ENCODE results near the gene SSRP1. TPM values are rescaled to one million over a fixed set of nuclear protein-coding genes. Genes with fewer than 3 reads are reported as not detected.
A peak's percentile ranks its signal among the peaks of the same experiment; 100 is the strongest.

The SSRP1 gene
- total RNA-seq, 1 donor from 2014 or later, result 54.0 TPM

- no peak for DNase-seq (ENCODE audit: low spot score)
Observed at GRCh38 chr11:57318178-57318577, 17.5 kb downstream of the SSRP1 start.

- no peak for DNase-seq (ENCODE audit: low spot score)
Observed at GRCh38 chr11:57316017-57316416, 19.7 kb downstream of the SSRP1 start.

- no peak for DNase-seq (ENCODE audit: low spot score)
Observed at GRCh38 chr11:57315491-57315890, 20.2 kb downstream of the SSRP1 start.

- no peak for DNase-seq (ENCODE audit: low spot score)
Observed at GRCh38 chr11:57314221-57314973, 21.3 kb downstream of the SSRP1 start.

GRCh38 chr11:57313788-57314135 lies 21.9 kb downstream of the SSRP1 start:
- DNase-seq (ENCODE audit: low spot score), result no peak

- DNase-seq (ENCODE audit: low spot score), result no peak
Observed at GRCh38 chr11:57313071-57313787, 22.5 kb downstream of the SSRP1 start.

GRCh38 chr11:57312511-57313021 lies 23.1 kb downstream of the SSRP1 start:
- no peak for DNase-seq (ENCODE audit: low spot score)

- peak; percentile 96 for DNase-seq (ENCODE audit: low spot score)
Observed at GRCh38 chr11:57311109-57311936, 24.4 kb downstream of the SSRP1 start.

- no peak for DNase-seq (ENCODE audit: low spot score)
Observed at GRCh38 chr11:57310630-57311086, 25.0 kb downstream of the SSRP1 start.

- DNase-seq (ENCODE audit: low spot score), result no peak
Observed at GRCh38 chr11:57310091-57310490, 25.6 kb downstream of the SSRP1 start.

- no peak for DNase-seq (ENCODE audit: low spot score)
Observed at GRCh38 chr11:57309106-57310059, 26.3 kb downstream of the SSRP1 start.

GRCh38 chr11:57308426-57309060 lies 27.1 kb downstream of the SSRP1 start:
- DNase-seq (ENCODE audit: low spot score), result no peak

- no peak for DNase-seq (ENCODE audit: low spot score)
Observed at GRCh38 chr11:57307666-57308270, 27.9 kb downstream of the SSRP1 start.

- DNase-seq (ENCODE audit: low spot score), result no peak
Observed at GRCh38 chr11:57306940-57307565, 28.6 kb downstream of the SSRP1 start.

- DNase-seq (ENCODE audit: low spot score), result no peak
Observed at GRCh38 chr11:57306161-57306876, 29.4 kb downstream of the SSRP1 start.

GRCh38 chr11:57305523-57305922 lies 30.2 kb downstream of the SSRP1 start:
- DNase-seq (ENCODE audit: low spot score), result no peak

- no peak for DNase-seq (ENCODE audit: low spot score)
Observed at GRCh38 chr11:57303990-57304579, 31.6 kb downstream of the SSRP1 start.

Data from mesenteric fat pad (tissue), 1 donor.